Measurements from ENCODE around the gene LAMP1.
"Not testable (repeated sequence)": the region's sequence is repeated elsewhere in the genome, so short reads cannot be mapped to it uniquely, and the experiment has no call there.

The LAMP1 gene

GRCh38 chr13:113298043-113298945 lies 1.3 kb downstream of the LAMP1 start:
- DNase-seq: no peak

- DNase-seq: no peak
These were observed 2.9 kb downstream of the LAMP1 start for GRCh38 chr13:113299951-113300350.

GRCh38 chr13:113302986-113303385 lies 5.9 kb downstream of the LAMP1 start:
- DNase-seq: no peak

- DNase-seq: no peak
These were observed 7.1 kb downstream of the LAMP1 start for GRCh38 chr13:113304121-113304520.

GRCh38 chr13:113305208-113305607 lies 8.2 kb downstream of the LAMP1 start:
- no peak for DNase-seq

GRCh38 chr13:113307491-113307890 lies 10.5 kb downstream of the LAMP1 start:
- DNase-seq: no peak

GRCh38 chr13:113309473-113309872 lies 12.4 kb downstream of the LAMP1 start:
- no peak for DNase-seq

GRCh38 chr13:113314112-113314511 lies 17.1 kb downstream of the LAMP1 start:
- not testable (repeated sequence) for DNase-seq

- not testable (repeated sequence) for DNase-seq
These were observed 17.9 kb downstream of the LAMP1 start for GRCh38 chr13:113314895-113315470.

- no peak for DNase-seq
These were observed 19.0 kb downstream of the LAMP1 start for GRCh38 chr13:113315992-113316391.

- DNase-seq: no peak
These were observed 20.0 kb downstream of the LAMP1 start for GRCh38 chr13:113317031-113317430.

- no peak for DNase-seq
These were observed 21.9 kb downstream of the LAMP1 start for GRCh38 chr13:113318956-113319355.

- DNase-seq: no peak
These were observed 22.3 kb downstream of the LAMP1 start for GRCh38 chr13:113319371-113319770.

- no peak for DNase-seq
These were observed 23.3 kb downstream of the LAMP1 start for GRCh38 chr13:113320226-113320875.

- no peak for DNase-seq
These were observed 24.5 kb downstream of the LAMP1 start for GRCh38 chr13:113321546-113321945.

GRCh38 chr13:113322043-113322461 lies 25.0 kb downstream of the LAMP1 start:
- DNase-seq: no peak

GRCh38 chr13:113322890-113323651 lies 26.0 kb downstream of the LAMP1 start:
- DNase-seq: no peak

- no peak for DNase-seq
These were observed 26.8 kb downstream of the LAMP1 start for GRCh38 chr13:113323869-113324268.

- no peak for DNase-seq
These were observed 27.4 kb downstream of the LAMP1 start for GRCh38 chr13:113324398-113324797.

- no peak for DNase-seq
These were observed 28.7 kb downstream of the LAMP1 start for GRCh38 chr13:113325779-113326178.

- DNase-seq: no peak
These were observed 30.3 kb downstream of the LAMP1 start for GRCh38 chr13:113327391-113327765.

GRCh38 chr13:113327766-113328471 lies 30.9 kb downstream of the LAMP1 start:
- no peak for DNase-seq

Measured in activated CD4-positive, alpha-beta T cell treated with anti-CD3 and anti-CD28 coated beads, Interleukin-2, Interleukin-6, amounts not matched to agents 100 ng/mL and 50 ng/mL, durations not matched to agents 16 hours and 8 hours (primary cell).